COLO829 (cell line): ENCODE results near the gene P2RY6.
A peak's percentile ranks its signal among the peaks of the same experiment; 100 is the strongest.

ENCODE experiments used
- DNase-seq: peaks from one replicate; pipeline ENCODE4 v3.0.0; 2012; ENCODE audit warnings: low spot score

The P2RY6 gene

GRCh38 chr11:73297702-73298101 lies 25.6 kb downstream of the P2RY6 start:
- DNase-seq, result no peak

GRCh38 chr11:73298233-73298632 lies 26.1 kb downstream of the P2RY6 start:
- no peak for DNase-seq

GRCh38 chr11:73299751-73300150 lies 27.6 kb downstream of the P2RY6 start:
- no peak for DNase-seq

- no peak for DNase-seq
These were observed 34.1 kb downstream of the P2RY6 start for GRCh38 chr11:73306069-73306841.

GRCh38 chr11:73306977-73307322 lies 34.8 kb downstream of the P2RY6 start:
- DNase-seq, result no peak

GRCh38 chr11:73307323-73308002 lies 35.3 kb downstream of the P2RY6 start:
- peak; percentile 97 for DNase-seq

GRCh38 chr11:73308003-73308960 lies 36.1 kb downstream of the P2RY6 start, which contains the start of gene ARHGEF17:
Gene ARHGEF17 (plus strand): TSS chr11:73308276. CDS start chr11:73308639, 363 bp downstream.
- DNase-seq, result peak; percentile 53

GRCh38 chr11:73308961-73309919 lies 37.1 kb downstream of the P2RY6 start:
- peak; percentile 74 for DNase-seq

GRCh38 chr11:73310076-73310475 lies 37.9 kb downstream of the P2RY6 start:
- DNase-seq, result no peak

GRCh38 chr11:73310661-73311393 lies 38.7 kb downstream of the P2RY6 start:
- DNase-seq, result no peak

- DNase-seq, result no peak
These were observed 39.3 kb downstream of the P2RY6 start for GRCh38 chr11:73311394-73311869.

- no peak for DNase-seq
These were observed 39.9 kb downstream of the P2RY6 start for GRCh38 chr11:73312036-73312435.

GRCh38 chr11:73312851-73313327 lies 40.8 kb downstream of the P2RY6 start:
- DNase-seq, result no peak

GRCh38 chr11:73313652-73314051 lies 41.5 kb downstream of the P2RY6 start:
- no peak for DNase-seq

GRCh38 chr11:73314117-73314961 lies 42.2 kb downstream of the P2RY6 start:
- peak; percentile 84 for DNase-seq

GRCh38 chr11:73315293-73316020 lies 43.3 kb downstream of the P2RY6 start:
- no peak for DNase-seq

- DNase-seq, result no peak
These were observed 44.3 kb downstream of the P2RY6 start for GRCh38 chr11:73316422-73316821.

GRCh38 chr11:73317373-73317772 lies 45.2 kb downstream of the P2RY6 start:
- no peak for DNase-seq

- no peak for DNase-seq
These were observed 45.7 kb downstream of the P2RY6 start for GRCh38 chr11:73317803-73318202.
